CD4-positive, alpha-beta T cell (primary cell): ENCODE results near the gene TSBP1. TPM values are rescaled to one million over a fixed set of nuclear protein-coding genes. Genes with fewer than 3 reads are reported as not detected.

Source experiments
- ATAC-seq: fragments of 200-7000 bp; cut with Tn5 transposase; one replicate; pipeline ENCODE4 v1.10.0; 2022; ENCODE audit warnings: mild to moderate bottlenecking; ENCODE audit not compliant: poor library complexity
- CTCF ChIA-PET: fragments of 350-600 bp; sonication (Branson Sonifier 250); formaldehyde crosslinking; loops from one replicate; lab custom pipeline; 2021; ENCODE audit warnings: antibody characterized with exemption, inconsistent platforms; lab: Charles Lee
- POLR2A ChIA-PET: fragments of 350-600 bp; sonication (Branson Sonifier 250); formaldehyde crosslinking; loops from one replicate; lab custom pipeline; 2021; ENCODE audit warnings: antibody characterized with exemption, inconsistent platforms; lab: Charles Lee
- DNase-seq, 14 experiments: peaks; one replicate each; pipeline ENCODE4 v3.0.0-alpha.2; 2013 to 2020; ENCODE audit warnings: mixed read lengths in 2 of 14
- H3K27ac ChIP-seq, 2 donors: one replicate each; pipeline versions ENCODE4 v1.5.1 to v1.7.0; 2013; ENCODE audit warnings: low read length in 2 of 2, low read depth in 1 of 2, mild to moderate bottlenecking in 1 of 2
- H3K27me3 ChIP-seq, 2 experiments: 1 replicate in 1 of 2; 2 replicates in 1 of 2; pipeline versions ENCODE4 v1.6.1 to v1.7.0; 2013; ENCODE audit warnings: low read length in 2 of 2, control low read depth in 1 of 2, mild to moderate bottlenecking in 1 of 2, moderate library complexity in 1 of 2; ENCODE audit not compliant: insufficient read depth in 2 of 2, control insufficient read depth in 1 of 2
- H3K36me3 ChIP-seq: one replicate; pipeline ENCODE4 v1.6.1; 2013; ENCODE audit warnings: low read length, control low read depth; ENCODE audit not compliant: insufficient read depth
- H3K4me1 ChIP-seq: one replicate; pipeline ENCODE4 v1.6.1; 2013; ENCODE audit warnings: low read length, control low read depth; ENCODE audit not compliant: insufficient read depth
- H3K4me3 ChIP-seq: one replicate; pipeline ENCODE4 v1.5.1; 2013; ENCODE audit warnings: mild to moderate bottlenecking, low read length, moderate library complexity
- H3K9me3 ChIP-seq, 2 experiments: 1 replicate in 1 of 2; 2 replicates in 1 of 2; pipeline versions ENCODE4 v1.6.1 to v1.7.0; 2013; ENCODE audit warnings: low read length in 2 of 2, mild to moderate bottlenecking in 2 of 2, control low read depth in 1 of 2, moderate library complexity in 1 of 2; ENCODE audit not compliant: control insufficient read depth in 1 of 2, insufficient read depth in 1 of 2
- H3K27ac Mint-ChIP-seq: one replicate; pipeline ENCODE4 v1.8.0; 2020; ENCODE audit warnings: mixed read lengths
- H3K27me3 Mint-ChIP-seq: one replicate; pipeline ENCODE4 v1.8.0; 2021; ENCODE audit warnings: mixed read lengths
- H3K36me3 Mint-ChIP-seq: one replicate; pipeline ENCODE4 v1.8.0; 2021; ENCODE audit warnings: low read depth, mixed read lengths
- H3K4me1 Mint-ChIP-seq: one replicate; pipeline ENCODE4 v1.8.0; 2021; ENCODE audit warnings: low read depth, mixed read lengths
- H3K4me3 Mint-ChIP-seq: one replicate; pipeline ENCODE4 v1.8.0; 2020; ENCODE audit warnings: mild to moderate bottlenecking, mixed read lengths
- H3K9me3 Mint-ChIP-seq: one replicate; pipeline ENCODE4 v1.8.0; 2020; ENCODE audit warnings: mixed read lengths
- intact Hi-C, 2 experiments: fragments of 100-400 bp; cut with DNase I in 1 of 2; cut with micrococcal nuclease in 1 of 2; formaldehyde crosslinking; loops; one replicate each; pipeline versions ENCODE4 v1.15.1 to v1.9.0; 2023 to 2025; cut with DNase I, micrococcal nuclease
- polyA plus RNA-seq, 2 donors: library from polyadenylated mRNA; unstranded; fragments of 120-200 nt; gene quantifications; one replicate each; pipeline ENCODE4 v1.2.1, GENCODE V29; 2013
- total RNA-seq, 174 experiments: library from RNA in 2 of 174; stranded (reverse) in 2 of 174; gene quantifications; one replicate each; pipeline ENCODE4 v1.2.3 and lab custom pipeline; 2021 to 2026
- TF ChIP-seq, protein P1 (sequence below): fragments of 200-600 bp; IDR thresholded peaks from one replicate; pipeline ENCODE4 v1.8.0; 2022; ENCODE audit warnings: antibody characterized with exemption, mild to moderate bottlenecking

Gene TSBP1, protein sequence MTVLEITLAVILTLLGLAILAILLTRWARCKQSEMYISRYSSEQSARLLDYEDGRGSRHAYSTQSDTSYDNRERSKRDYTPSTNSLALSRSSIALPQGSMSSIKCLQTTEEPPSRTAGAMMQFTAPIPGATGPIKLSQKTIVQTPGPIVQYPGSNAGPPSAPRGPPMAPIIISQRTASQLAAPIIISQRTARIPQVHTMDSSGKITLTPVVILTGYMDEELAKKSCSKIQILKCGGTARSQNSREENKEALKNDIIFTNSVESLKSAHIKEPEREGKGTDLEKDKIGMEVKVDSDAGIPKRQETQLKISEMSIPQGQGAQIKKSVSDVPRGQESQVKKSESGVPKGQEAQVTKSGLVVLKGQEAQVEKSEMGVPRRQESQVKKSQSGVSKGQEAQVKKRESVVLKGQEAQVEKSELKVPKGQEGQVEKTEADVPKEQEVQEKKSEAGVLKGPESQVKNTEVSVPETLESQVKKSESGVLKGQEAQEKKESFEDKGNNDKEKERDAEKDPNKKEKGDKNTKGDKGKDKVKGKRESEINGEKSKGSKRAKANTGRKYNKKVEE
- total RNA-seq (not detected), total RNA-seq (lab: John Stamatoyannopoulos, UW) (0 to 0.13 (median 0) reads per million in 172 experiments)
- not detected for polyA plus RNA-seq (2013, experiment 1 of 2)
- polyA plus RNA-seq (2013, experiment 2 of 2) = not detected

DNA sequence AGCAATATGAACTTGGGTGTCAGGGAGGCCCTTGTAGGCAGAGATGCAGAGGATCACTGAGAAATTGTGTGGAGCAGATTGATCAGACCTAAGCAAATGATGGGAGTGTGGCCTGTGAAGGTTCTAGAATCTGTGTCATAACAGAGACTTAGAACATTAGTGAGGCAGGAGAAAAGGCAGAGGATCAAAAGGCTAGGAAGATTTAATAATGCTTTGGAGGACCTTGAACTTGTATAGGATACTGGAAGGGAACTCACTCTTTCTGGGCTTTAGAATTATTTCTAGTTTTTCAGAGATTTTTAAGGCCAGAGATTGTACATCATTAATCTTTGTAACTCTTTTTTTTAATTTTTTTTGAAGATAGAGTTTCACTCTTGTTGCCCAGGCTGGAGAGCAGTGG is at the start of gene TSBP1:
Gene TSBP1, minus strand, starts transcription at position 101 of the 400 bp plus-strand sequence. CDS start 197 bp downstream, outside the sequence.
- POLR2A ChIA-PET = no interaction called here
- intact Hi-C loops = no loop called here
- Mint-ChIP-seq H3K4me3 (no peak within 1 kb of the TSS), H3K4me1 (no peaks in the 10 kb centered on the region), H3K9me3 (no peaks in the 10 kb centered on the region), H3K36me3 (no peaks in the 10 kb centered on the region), H3K27ac (no peak within 1 kb of the TSS), H3K27me3 (peaks cover 59% of the 10 kb centered on the region)
- H3K27me3 ChIP-seq = peaks cover 0 to 35% of the 10 kb centered on the region in 2 experiments
- no peak within 1 kb of the TSS for H3K27ac ChIP-seq
- CTCF ChIA-PET = no interaction called here
- no peaks in the 10 kb centered on the region for H3K9me3 ChIP-seq
- no peak within 1 kb of the TSS for H3K4me3 ChIP-seq
- TF ChIP-seq, protein P1, sequence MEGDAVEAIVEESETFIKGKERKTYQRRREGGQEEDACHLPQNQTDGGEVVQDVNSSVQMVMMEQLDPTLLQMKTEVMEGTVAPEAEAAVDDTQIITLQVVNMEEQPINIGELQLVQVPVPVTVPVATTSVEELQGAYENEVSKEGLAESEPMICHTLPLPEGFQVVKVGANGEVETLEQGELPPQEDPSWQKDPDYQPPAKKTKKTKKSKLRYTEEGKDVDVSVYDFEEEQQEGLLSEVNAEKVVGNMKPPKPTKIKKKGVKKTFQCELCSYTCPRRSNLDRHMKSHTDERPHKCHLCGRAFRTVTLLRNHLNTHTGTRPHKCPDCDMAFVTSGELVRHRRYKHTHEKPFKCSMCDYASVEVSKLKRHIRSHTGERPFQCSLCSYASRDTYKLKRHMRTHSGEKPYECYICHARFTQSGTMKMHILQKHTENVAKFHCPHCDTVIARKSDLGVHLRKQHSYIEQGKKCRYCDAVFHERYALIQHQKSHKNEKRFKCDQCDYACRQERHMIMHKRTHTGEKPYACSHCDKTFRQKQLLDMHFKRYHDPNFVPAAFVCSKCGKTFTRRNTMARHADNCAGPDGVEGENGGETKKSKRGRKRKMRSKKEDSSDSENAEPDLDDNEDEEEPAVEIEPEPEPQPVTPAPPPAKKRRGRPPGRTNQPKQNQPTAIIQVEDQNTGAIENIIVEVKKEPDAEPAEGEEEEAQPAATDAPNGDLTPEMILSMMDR = no peak
- no peaks in the 10 kb centered on the region for H3K36me3 ChIP-seq
- no peaks in the 10 kb centered on the region for H3K4me1 ChIP-seq
- DNase-seq (no peak), ATAC-seq (no peak)

DNA sequence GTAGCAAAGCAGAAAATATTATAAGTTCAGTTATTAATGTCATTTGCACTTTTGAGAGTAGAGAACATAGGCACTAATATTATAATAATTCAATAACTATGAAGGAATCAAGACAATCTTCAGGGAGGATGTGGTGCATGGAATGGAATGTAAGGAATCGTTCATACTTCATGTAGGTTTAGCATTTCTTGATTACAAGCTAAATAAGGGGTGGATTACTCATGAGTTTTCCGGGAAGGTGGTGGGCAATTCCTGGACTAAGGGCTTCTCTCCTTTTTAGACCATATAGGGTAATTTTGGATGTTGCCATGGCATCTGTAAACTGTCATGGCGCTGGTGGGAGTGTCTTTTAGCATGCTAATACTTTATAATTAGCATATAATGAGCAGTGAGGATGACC is 44.3 kb upstream of the TSBP1 start:
- no peak overlapping the region for H3K4me3 ChIP-seq
- H3K9me3 ChIP-seq = no peaks in the 10 kb centered on the region
- intact Hi-C loops = loop anchor here in 1 of 2 experiments (5.0 kb wide), 1 partner anchor 206 kb away; no protein-coding TSS in a partner anchor
- H3K4me3 Mint-ChIP-seq = no peak overlapping the region
- H3K4me1 Mint-ChIP-seq = peaks cover 7% of the 10 kb centered on the region
- peaks cover 5% of the 10 kb centered on the region for H3K4me1 ChIP-seq
- no peak overlapping the region for H3K27ac ChIP-seq
- H3K27me3 Mint-ChIP-seq = peaks cover 66% of the 10 kb centered on the region
- POLR2A ChIA-PET = no interaction called here
- no peaks in the 10 kb centered on the region for H3K9me3 Mint-ChIP-seq
- H3K27me3 ChIP-seq = peaks cover 10 to 15% of the 10 kb centered on the region in 2 experiments
- TF ChIP-seq, protein P1 = no peak
- CTCF ChIA-PET = interaction anchor here (1.7 to 4.7 kb wide), 2 partner anchors 284 to 452 kb away, joined by 4 to 13 read pairs; no protein-coding TSS in a partner anchor
- H3K27ac Mint-ChIP-seq = no peak overlapping the region
- H3K36me3 ChIP-seq = no peaks in the 10 kb centered on the region
- ATAC-seq (no peak), DNase-seq (no peak)
- H3K36me3 Mint-ChIP-seq = no peaks in the 10 kb centered on the region

DNA sequence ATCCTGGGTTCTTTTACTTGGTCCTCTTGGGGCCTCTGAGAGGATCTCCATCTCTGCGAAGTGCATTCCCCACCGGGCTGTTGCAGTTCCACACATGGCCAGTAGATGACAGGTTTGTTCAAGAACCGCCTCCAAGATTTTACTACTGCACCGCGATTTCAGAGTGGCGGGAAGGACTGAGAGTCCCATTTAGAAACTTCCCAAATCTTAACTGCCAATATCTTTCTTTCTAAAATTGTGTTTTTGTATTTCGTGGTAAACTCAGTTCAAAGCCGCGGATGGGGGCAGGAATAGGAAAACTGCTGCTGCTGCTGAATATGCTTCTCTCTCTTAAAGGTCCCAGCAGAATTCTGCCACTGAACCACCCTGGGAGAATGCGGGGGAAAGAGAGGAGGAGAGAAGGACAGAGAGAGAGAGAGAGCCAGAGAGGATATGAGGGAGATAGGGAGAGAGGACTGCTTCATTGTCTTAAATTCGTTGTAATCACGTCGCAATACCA is 43.9 kb upstream of the TSBP1 start:
- peak; percentile 54 to 86 (median 73) for DNase-seq
- TF ChIP-seq, protein P1 = peak; percentile 99
- Mint-ChIP-seq H3K9me3 (no peaks in the 10 kb centered on the region), H3K4me3 (no peak overlapping the region), H3K4me1 (peaks cover 7% of the 10 kb centered on the region), H3K27me3 (peaks cover 62% of the 10 kb centered on the region), H3K27ac (no peak overlapping the region), H3K36me3 (no peaks in the 10 kb centered on the region)
- Histone ChIP-seq H3K27ac (no peak overlapping the region), H3K4me1 (peaks cover 5% of the 10 kb centered on the region), H3K9me3 (no peaks in the 10 kb centered on the region), H3K27me3 (peaks cover 10 to 12% of the 10 kb centered on the region in 2 experiments), H3K36me3 (no peaks in the 10 kb centered on the region), H3K4me3 (no peak overlapping the region)
- peak; percentile 80 for ATAC-seq
- CTCF ChIA-PET = interaction anchor here (0.7 to 4.7 kb wide), 4 partner anchors 276 to 452 kb away, joined by 4 to 13 read pairs (median 4); no protein-coding TSS in a partner anchor
- POLR2A ChIA-PET = no interaction called here
- intact Hi-C loops = loop anchor here (1.0 to 5.0 kb wide), 6 partner anchors 207 to 453 kb away; no protein-coding TSS in a partner anchor
